ENCODE measurements around the gene GFRA4.

GFRA4 gene

DNA sequence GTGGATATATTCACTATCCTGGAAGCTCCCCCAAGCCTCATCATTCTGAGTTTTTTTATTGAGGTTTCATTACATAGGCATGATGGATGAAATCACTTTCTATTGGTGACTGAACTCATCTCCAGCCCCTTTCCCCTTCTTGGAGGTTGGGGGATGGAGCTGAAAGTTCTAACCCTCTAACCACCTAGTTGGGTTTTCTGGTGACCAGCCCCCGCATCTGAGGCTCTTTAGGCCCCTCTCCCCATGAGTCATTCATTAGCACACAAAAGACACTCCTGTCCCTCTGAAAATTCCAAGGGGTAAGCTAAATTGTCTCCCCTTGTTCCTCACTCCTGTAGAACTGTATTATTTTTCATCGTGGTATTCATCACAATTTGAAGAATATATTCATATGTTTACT, 33.3 kb downstream of the GFRA4 start:
- TF ChIP-seq, protein P1, sequence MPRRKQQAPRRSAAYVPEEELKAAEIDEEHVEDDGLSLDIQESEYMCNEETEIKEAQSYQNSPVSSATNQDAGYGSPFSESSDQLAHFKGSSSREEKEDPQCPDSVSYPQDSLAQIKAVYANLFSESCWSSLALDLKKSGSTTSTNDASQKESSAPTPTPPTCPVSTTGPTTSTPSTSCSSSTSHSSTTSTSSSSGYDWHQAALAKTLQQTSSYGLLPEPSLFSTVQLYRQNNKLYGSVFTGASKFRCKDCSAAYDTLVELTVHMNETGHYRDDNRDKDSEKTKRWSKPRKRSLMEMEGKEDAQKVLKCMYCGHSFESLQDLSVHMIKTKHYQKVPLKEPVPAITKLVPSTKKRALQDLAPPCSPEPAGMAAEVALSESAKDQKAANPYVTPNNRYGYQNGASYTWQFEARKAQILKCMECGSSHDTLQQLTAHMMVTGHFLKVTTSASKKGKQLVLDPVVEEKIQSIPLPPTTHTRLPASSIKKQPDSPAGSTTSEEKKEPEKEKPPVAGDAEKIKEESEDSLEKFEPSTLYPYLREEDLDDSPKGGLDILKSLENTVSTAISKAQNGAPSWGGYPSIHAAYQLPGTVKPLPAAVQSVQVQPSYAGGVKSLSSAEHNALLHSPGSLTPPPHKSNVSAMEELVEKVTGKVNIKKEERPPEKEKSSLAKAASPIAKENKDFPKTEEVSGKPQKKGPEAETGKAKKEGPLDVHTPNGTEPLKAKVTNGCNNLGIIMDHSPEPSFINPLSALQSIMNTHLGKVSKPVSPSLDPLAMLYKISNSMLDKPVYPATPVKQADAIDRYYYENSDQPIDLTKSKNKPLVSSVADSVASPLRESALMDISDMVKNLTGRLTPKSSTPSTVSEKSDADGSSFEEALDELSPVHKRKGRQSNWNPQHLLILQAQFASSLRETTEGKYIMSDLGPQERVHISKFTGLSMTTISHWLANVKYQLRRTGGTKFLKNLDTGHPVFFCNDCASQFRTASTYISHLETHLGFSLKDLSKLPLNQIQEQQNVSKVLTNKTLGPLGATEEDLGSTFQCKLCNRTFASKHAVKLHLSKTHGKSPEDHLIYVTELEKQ (tag by site-specific recombination; IDR thresholded peaks at IDR 0.05; ENCODE audit: borderline replicate concordance) = no peak
- TF ChIP-seq ZNF514 (tag by site-specific recombination; IDR thresholded peaks at IDR 0.05) (no peak), ZXDB (tag by site-specific recombination; IDR thresholded peaks at IDR 0.05) (no peak), MYNN (tag by site-specific recombination; IDR thresholded peaks at IDR 0.05; ENCODE audit: borderline replicate concordance) (no peak), ZFP3 (tag by site-specific recombination; IDR thresholded peaks at IDR 0.05; ENCODE audit: low read depth) (no peak), ZNF777 (tag by site-specific recombination; IDR thresholded peaks at IDR 0.05; ENCODE audit: borderline replicate concordance) (no peak)
- TF ChIP-seq, protein P2, sequence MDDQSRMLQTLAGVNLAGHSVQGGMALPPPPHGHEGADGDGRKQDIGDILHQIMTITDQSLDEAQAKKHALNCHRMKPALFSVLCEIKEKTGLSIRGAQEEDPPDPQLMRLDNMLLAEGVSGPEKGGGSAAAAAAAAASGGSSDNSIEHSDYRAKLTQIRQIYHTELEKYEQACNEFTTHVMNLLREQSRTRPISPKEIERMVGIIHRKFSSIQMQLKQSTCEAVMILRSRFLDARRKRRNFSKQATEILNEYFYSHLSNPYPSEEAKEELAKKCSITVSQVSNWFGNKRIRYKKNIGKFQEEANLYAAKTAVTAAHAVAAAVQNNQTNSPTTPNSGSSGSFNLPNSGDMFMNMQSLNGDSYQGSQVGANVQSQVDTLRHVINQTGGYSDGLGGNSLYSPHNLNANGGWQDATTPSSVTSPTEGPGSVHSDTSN (CRISPR knock-in tag; IDR thresholded peaks at IDR 0.05) = no peak
- TF ChIP-seq, protein P3, sequence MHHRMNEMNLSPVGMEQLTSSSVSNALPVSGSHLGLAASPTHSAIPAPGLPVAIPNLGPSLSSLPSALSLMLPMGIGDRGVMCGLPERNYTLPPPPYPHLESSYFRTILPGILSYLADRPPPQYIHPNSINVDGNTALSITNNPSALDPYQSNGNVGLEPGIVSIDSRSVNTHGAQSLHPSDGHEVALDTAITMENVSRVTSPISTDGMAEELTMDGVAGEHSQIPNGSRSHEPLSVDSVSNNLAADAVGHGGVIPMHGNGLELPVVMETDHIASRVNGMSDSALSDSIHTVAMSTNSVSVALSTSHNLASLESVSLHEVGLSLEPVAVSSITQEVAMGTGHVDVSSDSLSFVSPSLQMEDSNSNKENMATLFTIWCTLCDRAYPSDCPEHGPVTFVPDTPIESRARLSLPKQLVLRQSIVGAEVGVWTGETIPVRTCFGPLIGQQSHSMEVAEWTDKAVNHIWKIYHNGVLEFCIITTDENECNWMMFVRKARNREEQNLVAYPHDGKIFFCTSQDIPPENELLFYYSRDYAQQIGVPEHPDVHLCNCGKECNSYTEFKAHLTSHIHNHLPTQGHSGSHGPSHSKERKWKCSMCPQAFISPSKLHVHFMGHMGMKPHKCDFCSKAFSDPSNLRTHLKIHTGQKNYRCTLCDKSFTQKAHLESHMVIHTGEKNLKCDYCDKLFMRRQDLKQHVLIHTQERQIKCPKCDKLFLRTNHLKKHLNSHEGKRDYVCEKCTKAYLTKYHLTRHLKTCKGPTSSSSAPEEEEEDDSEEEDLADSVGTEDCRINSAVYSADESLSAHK (tag by site-specific recombination; IDR thresholded peaks at IDR 0.05) = no peak
- TF ChIP-seq, protein P4, sequence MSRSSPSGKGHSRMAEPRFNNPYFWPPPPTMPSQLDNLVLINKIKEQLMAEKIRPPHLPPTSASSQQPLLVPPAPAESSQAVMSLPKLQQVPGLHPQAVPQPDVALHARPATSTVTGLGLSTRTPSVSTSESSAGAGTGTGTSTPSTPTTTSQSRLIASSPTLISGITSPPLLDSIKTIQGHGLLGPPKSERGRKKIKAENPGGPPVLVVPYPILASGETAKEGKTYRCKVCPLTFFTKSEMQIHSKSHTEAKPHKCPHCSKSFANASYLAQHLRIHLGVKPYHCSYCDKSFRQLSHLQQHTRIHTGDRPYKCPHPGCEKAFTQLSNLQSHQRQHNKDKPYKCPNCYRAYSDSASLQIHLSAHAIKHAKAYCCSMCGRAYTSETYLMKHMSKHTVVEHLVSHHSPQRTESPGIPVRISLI (tag by site-specific recombination; IDR thresholded peaks at IDR 0.05) = no peak
- Histone ChIP-seq H3K36me3 (ENCODE audit: control insufficient read depth in 2 of 2, insufficient read depth in 1 of 2, low read length in 2 of 2) (peaks cover 0 to 5% of the 10 kb centered on the region in 2 experiments; a peak in 2 of 3 replicates), H3K27ac (ENCODE audit: extremely low read depth, low read depth, low read length) (no peak overlapping the region), H3K4me1 (ENCODE audit: control insufficient read depth, insufficient read depth, low read length) (no peaks in the 10 kb centered on the region), H3K9me3 (ENCODE audit: control insufficient read depth, insufficient read depth, low read depth, low read length) (no peaks in the 10 kb centered on the region), H3K4me3 (ENCODE audit: low read depth, low read length) (no peak overlapping the region)
- POLR2A ChIA-PET = no interaction called here
- CTCF ChIA-PET = interaction anchor here (0.8 kb wide), 1 partner anchor 81 kb away, joined by 3 read pairs; no protein-coding TSS in a partner anchor

DNA sequence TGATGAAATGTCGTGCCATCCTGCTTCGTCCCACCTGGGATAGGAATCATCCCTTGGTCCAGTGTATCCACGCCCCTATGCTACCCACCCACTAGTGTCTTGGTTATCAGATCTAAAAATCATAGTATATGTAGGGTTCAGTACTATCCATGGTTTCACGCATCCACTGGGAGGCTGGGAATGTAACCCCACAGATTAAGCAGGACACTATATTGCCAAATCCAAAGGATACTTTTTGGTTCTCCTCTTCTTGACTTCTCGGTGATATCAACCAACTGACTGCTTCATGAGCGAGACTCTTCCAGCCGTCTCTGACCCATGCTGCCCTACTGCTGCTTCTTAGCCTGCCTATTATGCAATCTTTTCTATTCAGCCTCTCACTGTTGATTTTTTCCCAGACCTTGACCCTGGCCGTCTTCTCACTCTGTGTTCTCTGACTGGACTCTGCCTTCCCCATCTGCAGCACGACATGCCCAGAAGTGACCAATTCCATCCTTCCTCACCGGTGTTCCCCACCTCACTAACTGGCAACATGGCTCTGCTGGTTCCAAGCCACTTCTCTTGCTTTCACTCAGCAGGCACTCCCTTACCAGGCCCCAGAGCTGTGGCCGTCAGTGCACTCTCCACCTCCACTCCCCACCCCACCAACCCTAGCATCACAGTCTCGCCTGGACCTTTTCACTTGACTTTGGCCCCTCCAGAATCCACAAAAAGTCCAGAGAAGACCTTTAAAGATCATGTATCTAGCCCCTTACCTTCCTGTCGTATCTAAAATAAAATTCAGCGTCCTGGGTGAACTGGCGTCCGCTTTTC, 34.5 kb downstream of the GFRA4 start:
- no peaks in the 10 kb centered on the region for H3K4me1 ChIP-seq (ENCODE audit: control insufficient read depth, insufficient read depth, low read length)
- no peak overlapping the region for H3K27ac ChIP-seq (ENCODE audit: extremely low read depth, low read depth, low read length)
- no peaks in the 10 kb centered on the region for H3K9me3 ChIP-seq (ENCODE audit: control insufficient read depth, insufficient read depth, low read depth, low read length)
- peaks cover 0 to 5% of the 10 kb centered on the region in 2 experiments; a peak in 2 of 3 replicates for H3K36me3 ChIP-seq (ENCODE audit: control insufficient read depth in 2 of 2, insufficient read depth in 1 of 2, low read length in 2 of 2)
- POLR2A ChIA-PET = no interaction called here
- no peak for TF ChIP-seq ZNF155 (tag by site-specific recombination; IDR thresholded peaks at IDR 0.05)
- no peak for TF ChIP-seq ZNF292 (tag by site-specific recombination; IDR thresholded peaks at IDR 0.05; ENCODE audit: borderline replicate concordance, low read depth)
- TF ChIP-seq, protein P5, sequence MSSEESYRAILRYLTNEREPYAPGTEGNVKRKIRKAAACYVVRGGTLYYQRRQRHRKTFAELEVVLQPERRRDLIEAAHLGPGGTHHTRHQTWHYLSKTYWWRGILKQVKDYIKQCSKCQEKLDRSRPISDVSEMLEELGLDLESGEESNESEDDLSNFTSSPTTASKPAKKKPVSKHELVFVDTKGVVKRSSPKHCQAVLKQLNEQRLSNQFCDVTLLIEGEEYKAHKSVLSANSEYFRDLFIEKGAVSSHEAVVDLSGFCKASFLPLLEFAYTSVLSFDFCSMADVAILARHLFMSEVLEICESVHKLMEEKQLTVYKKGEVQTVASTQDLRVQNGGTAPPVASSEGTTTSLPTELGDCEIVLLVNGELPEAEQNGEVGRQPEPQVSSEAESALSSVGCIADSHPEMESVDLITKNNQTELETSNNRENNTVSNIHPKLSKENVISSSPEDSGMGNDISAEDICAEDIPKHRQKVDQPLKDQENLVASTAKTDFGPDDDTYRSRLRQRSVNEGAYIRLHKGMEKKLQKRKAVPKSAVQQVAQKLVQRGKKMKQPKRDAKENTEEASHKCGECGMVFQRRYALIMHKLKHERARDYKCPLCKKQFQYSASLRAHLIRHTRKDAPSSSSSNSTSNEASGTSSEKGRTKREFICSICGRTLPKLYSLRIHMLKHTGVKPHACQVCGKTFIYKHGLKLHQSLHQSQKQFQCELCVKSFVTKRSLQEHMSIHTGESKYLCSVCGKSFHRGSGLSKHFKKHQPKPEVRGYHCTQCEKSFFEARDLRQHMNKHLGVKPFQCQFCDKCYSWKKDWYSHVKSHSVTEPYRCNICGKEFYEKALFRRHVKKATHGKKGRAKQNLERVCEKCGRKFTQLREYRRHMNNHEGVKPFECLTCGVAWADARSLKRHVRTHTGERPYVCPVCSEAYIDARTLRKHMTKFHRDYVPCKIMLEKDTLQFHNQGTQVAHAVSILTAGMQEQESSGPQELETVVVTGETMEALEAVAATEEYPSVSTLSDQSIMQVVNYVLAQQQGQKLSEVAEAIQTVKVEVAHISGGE (tag by site-specific recombination; conservative IDR thresholded peaks at IDR 0.05; ENCODE audit: low read depth) = no peak
- TF ChIP-seq ZNF169 (tag by site-specific recombination; IDR thresholded peaks at IDR 0.05) = no peak
- H3K4me3 ChIP-seq (ENCODE audit: low read depth, low read length) = no peak overlapping the region
- CTCF ChIA-PET = no interaction called here
